ENCODE data around the gene STX19. TPM values are rescaled to one million over a fixed set of nuclear protein-coding genes. Genes with fewer than 3 reads are reported as not detected.

Gene STX19
- total and polyA plus RNA-seq, 2 donors (not counting 3 experiments of a cell fraction or from before 2014, with no cell fraction given): not detected

DNA sequence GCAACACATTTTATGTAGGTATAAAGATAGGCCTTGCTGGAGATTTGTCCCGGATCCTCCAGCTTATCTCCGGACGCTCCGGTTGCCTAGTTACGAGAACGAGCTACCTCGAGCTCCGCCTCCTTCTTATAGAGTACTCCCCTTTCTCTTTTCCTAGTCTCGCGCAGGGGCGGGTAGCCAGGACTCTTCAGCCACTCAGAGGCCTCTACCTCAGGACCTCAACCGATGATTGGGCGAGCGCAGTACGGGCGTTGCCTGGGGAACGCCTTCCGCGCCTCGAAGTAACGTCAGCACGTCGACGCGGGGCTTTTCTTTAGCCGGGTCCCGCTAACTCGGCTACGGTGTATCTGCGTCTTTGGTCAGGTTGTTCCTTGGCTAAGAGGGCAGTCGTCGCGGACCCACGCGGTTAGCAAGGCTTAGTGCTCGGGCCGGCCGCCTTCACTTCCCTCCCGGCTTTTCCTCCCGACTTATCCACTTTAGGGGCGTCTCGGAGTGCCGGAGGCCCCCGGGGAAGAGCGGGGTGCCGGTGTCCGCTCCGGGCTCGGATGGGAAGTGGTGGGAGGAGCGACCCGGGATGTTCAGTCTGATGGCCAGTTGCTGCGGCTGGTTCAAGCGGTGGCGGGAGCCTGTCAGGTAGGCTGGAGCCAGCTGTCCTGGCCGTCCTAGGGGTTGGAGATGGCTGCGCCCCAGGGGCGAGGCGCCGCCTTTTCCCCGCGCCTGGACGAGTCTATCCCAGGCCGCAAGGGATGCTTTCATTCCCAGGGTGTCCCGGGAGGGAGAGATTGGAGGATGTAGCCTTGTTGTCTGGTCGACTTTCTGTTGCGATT, 48.3 kb downstream of the STX19 start, which contains the start of gene ARL13B:
Gene ARL13B (plus strand): TSS at position 306 of the 827 bp plus-strand sequence. CDS start 269 bp downstream, at position 575.
- DNase-seq (ENCODE audit: low read depth, low spot score) (peak; percentile 99), FAIRE-seq (peak; percentile 97)
- TF ChIP-seq MYC (IDR thresholded peaks at IDR 0.05; ENCODE audit: low read depth, low read length) (no peak), FOS (IDR thresholded peaks at IDR 0.05; ENCODE audit: borderline replicate concordance, insufficient read depth, low read length) (no peak), JUN (IDR thresholded peaks at IDR 0.05; ENCODE audit: borderline replicate concordance, insufficient read depth, insufficient read length, low read depth) (no peak), POLR2A (IDR thresholded peaks at IDR 0.05; ENCODE audit: low read depth, low read length) (peak; percentile 60), POLR2AphosphoS5 (IDR thresholded peaks at IDR 0.05; ENCODE audit: insufficient read depth, low read depth, low read length) (peak; percentile 35), GATA2 (IDR thresholded peaks at IDR 0.05; ENCODE audit: insufficient read depth, insufficient read length, low read depth, low read length) (no peak), EZH2 (IDR thresholded peaks at IDR 0.05; ENCODE audit: borderline replicate concordance, low read depth, low read length, severe bottlenecking) (no peak)
- TF ChIP-seq, protein P1, sequence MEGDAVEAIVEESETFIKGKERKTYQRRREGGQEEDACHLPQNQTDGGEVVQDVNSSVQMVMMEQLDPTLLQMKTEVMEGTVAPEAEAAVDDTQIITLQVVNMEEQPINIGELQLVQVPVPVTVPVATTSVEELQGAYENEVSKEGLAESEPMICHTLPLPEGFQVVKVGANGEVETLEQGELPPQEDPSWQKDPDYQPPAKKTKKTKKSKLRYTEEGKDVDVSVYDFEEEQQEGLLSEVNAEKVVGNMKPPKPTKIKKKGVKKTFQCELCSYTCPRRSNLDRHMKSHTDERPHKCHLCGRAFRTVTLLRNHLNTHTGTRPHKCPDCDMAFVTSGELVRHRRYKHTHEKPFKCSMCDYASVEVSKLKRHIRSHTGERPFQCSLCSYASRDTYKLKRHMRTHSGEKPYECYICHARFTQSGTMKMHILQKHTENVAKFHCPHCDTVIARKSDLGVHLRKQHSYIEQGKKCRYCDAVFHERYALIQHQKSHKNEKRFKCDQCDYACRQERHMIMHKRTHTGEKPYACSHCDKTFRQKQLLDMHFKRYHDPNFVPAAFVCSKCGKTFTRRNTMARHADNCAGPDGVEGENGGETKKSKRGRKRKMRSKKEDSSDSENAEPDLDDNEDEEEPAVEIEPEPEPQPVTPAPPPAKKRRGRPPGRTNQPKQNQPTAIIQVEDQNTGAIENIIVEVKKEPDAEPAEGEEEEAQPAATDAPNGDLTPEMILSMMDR (IDR thresholded peaks at IDR 0.05; ENCODE audit: extremely low read depth in 1 of 2, insufficient read depth in 1 of 2, low read depth in 1 of 2, low read length in 2 of 2): no peak
- TF ChIP-seq, protein P2, sequence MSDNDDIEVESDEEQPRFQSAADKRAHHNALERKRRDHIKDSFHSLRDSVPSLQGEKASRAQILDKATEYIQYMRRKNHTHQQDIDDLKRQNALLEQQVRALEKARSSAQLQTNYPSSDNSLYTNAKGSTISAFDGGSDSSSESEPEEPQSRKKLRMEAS (IDR thresholded peaks at IDR 0.05; ENCODE audit: insufficient read depth, insufficient read length): no peak
- Histone ChIP-seq H2AFZ (ENCODE audit: low read depth, low read length) (peak within 1 kb of the TSS; percentile 96), H3K9me3 (replicated peaks; ENCODE audit: control insufficient read depth, insufficient read depth, low read length) (no peaks in the 10 kb centered on the region), H3K9ac (replicated peaks; ENCODE audit: extremely low read depth, insufficient read depth, low read length) (peak within 1 kb of the TSS; percentile 85), H3K79me2 (ENCODE audit: control insufficient read depth, insufficient read depth, low read length) (peaks cover 16% of the 10 kb centered on the region), H4K20me1 (replicated peaks; ENCODE audit: control insufficient read depth, extremely low read depth, insufficient read depth, low read length) (no peaks in the 10 kb centered on the region), H3K9me1 (replicated peaks; ENCODE audit: control insufficient read depth, extremely low read depth, insufficient read depth, low read length) (no peaks in the 10 kb centered on the region), H3K4me3 (replicated peaks in 1 of 3; ENCODE audit: insufficient read depth in 1 of 3, low read depth in 1 of 3, low read length in 3 of 3) (peak within 1 kb of the TSS; percentile 67 to 94 (median 92)), H3K27ac (ENCODE audit: insufficient read depth, low read depth, low read length) (peak within 1 kb of the TSS; percentile 74), H3K4me1 (ENCODE audit: control insufficient read depth, extremely low read depth, insufficient read depth, low read length) (peaks cover 15% of the 10 kb centered on the region), H3K4me2 (ENCODE audit: insufficient read depth, low read length) (peak within 1 kb of the TSS; percentile 98), H3K27me3 (ENCODE audit: control insufficient read depth in 2 of 2, insufficient read depth in 2 of 2, low read length in 2 of 2) (peaks cover 5 to 11% of the 10 kb centered on the region in 2 experiments), H3K36me3 (ENCODE audit: control insufficient read depth in 2 of 2, extremely low read depth in 1 of 2, insufficient read depth in 2 of 2, low read length in 2 of 2) (no peaks in the 10 kb centered on the region)
- POLR2A ChIA-PET: no interaction called here
- CTCF ChIA-PET: interaction anchor here (0.6 to 1.0 kb wide), 6 partner anchors 23 to 122 kb away, joined by 3 to 5 read pairs (median 3); partner anchors contain the start of genes DHFR2 and NSUN3
- dilution Hi-C loops (cut with MboI; ENCODE audit: extremely low pct_ligation_motif_present, low sequenced_read_pairs): no loop called here
- TSS peak; percentile 57 for BruUV-seq (replicated peaks)
- intact Hi-C loops (cut with micrococcal nuclease): loop anchor here (1.0 to 2.0 kb wide), 2 partner anchors 25 to 82 kb away; partner anchors contain the start of gene DHFR2
